HG02623 (cell line): Measurements from ENCODE around the gene PTN.
"Not testable (repeated sequence)": the region's sequence is repeated elsewhere in the genome, so short reads cannot be mapped to it uniquely, and the experiment has no call there.

Experiments
- ATAC-seq: cut with Tn5 transposase; IDR thresholded peaks from one replicate; pipeline ENCODE4 v1.9.1; 2021; ENCODE audit warnings: moderate library complexity; ENCODE audit not compliant: unreplicated experiment

Gene PTN

GRCh38 chr7:137268001-137268865, 75.3 kb downstream of the PTN start:
- ATAC-seq = not testable (repeated sequence)

DNA sequence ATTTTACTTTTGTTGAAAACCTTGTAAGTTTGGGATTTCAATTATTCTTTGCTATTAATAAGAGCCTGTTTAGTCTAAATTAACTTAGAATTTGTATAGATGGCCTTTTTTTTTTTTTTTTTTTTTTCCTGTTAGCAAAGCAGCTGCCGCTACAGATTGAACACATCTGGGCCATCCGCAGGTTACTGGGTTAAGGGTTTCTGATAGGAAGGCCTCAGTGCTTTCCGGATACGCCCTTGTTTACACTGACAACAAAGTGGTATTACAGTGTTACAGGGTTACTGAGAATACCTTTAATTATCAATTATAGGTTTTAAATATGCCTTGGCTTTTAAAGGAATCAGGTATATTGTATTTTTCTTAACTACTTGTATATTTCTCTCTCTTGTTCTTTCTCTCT, 76.8 kb downstream of the PTN start:
- no peak for ATAC-seq

DNA sequence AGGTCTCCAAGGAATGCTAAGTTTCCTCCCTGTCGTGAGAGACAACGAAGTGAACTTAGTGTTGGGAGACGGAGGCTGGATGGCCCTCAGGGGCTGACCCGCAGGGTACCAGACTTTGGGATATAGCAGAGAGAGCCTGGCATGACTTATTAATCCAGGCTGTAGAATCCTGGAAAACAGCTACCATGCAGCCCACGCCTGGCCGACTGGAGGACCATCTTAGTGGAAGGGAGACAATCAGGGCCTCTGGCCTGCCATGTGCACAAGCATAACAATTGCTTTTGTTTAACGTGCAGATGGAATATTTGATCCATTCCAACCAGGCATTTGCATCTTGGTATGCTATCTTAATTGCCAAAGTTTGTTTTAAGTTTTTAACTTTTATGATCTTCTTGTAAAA, 78.1 kb downstream of the PTN start:
- ATAC-seq = not testable (repeated sequence)

DNA sequence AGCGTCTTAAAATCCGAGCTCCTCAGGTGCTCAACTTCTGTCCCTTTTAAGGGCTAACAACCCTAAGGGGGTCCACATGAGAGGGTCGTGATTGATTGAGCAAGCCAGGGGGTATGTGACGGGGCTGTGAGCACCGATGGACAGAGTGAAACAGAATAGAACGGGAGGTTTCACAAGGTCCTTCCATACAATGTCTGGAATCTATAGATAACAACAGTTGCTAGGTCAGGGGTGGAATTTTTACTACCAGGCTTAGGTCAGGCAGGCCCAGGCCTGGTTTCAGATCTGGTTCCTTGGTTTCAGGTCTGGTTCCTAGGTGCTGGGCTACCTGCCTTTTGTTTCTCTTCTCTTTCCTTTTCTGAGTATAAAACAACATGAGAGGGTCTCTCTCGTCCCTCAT, 80.9 kb downstream of the PTN start:
- no peak for ATAC-seq

GRCh38 chr7:137258552-137258951, 85.0 kb downstream of the PTN start:
- ATAC-seq = no peak

DNA sequence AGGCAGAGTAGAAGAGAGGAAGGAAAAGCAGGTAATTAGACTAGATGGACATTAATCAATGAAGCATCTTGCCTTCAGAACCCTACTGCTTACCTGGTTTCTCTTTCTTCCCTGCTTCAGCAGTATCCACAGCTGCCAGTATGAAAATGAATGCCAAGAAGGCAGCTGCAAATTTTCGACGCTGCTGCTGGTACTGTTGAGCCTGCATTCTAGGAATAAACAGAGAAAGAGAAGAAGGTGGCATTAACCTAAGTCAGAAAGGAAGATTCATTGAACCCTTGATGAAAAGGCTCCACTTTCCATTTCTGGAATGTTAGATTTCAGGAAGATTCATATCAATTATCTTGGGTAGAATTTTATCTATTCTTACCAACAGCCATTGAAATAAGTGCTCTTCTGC, 88.8 kb downstream of the PTN start:
- ATAC-seq = no peak

DNA sequence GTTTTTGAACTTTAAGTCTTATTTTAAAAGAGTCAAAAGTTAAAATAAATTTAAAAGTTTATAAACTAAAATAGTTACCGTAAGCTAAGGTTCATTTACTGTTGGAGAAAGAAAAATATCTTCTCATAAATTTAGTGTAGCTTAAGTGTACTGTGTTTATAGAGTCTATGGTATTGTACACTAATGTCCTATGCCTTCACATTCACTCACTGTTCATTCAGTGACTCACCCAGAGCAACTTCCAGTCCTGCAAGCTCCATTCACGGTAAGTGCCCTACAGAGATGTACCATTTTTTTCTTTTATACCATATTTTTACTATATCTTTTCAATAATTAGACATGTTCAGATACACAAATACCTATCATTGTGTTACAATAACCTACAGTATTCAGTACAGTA, 97.6 kb downstream of the PTN start:
- ATAC-seq = no peak

- ATAC-seq = no peak
Measured at GRCh38 chr7:137245186-137245585, 98.3 kb downstream of the PTN start.

GRCh38 chr7:137243741-137244140, 99.8 kb downstream of the PTN start:
- no peak for ATAC-seq

- no peak for ATAC-seq
Measured at GRCh38 chr7:137242616-137243015, 100.9 kb downstream of the PTN start.

- ATAC-seq = no peak
Measured at GRCh38 chr7:137241655-137242360, 101.7 kb downstream of the PTN start.

DNA sequence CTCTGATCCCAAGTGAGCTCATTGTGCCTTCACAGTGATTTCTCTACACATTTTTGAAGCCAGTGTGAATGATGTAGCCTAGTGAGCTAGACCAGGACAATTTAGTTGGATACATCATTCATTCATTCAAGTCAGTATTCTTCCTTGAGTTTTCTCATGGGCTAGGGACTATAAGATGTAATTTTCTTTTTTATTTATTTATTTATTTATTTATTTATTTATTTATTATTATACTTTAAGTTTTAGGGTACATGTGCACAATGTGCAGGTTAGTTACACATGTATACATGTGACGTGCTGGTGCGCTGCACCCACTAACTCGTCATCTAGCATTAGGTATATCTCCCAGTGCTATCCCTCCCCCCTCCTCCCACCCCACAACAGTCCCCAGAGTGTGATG, 104.3 kb downstream of the PTN start:
- not testable (repeated sequence) for ATAC-seq

DNA sequence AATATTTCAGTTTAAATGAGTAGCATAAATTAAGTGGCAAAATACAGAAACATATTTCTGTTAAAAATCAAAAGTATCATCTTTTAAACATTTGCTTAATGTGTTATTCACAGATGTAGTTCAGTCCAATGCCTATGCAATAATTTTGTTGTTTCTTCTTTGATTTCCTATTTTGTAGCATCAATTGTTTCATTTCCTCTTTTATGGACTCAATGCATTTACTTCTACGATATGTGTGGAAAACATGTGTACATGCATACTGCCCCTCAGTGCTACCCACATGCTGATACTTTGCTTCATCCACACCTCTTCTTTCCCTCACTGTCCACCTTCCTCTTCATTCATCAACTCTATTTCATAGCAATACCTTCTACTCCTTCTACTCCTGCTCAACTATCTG, 108.1 kb downstream of the PTN start:
- ATAC-seq = no peak

DNA sequence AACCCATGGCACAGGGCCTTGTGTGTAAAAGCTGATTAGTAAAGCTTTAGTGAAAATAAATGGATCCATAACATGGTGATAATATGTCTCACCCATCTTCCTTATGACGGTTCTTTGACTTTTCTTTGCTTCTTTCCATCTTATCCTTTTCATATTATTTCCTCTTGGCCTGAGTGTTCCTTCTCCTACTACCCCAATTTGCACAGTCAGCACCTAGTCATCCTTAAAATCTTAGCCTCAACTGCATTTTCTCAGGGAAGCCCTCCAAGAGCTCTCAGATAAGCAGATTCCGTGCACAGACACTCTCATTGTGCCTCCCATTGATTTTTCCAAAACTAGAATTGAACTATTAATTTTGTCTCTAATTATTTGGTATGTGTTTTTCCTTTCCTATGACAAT, 112.4 kb downstream of the PTN start:
- ATAC-seq = no peak

- no peak for ATAC-seq
Measured at GRCh38 chr7:137221467-137221866, 122.1 kb downstream of the PTN start.

DNA sequence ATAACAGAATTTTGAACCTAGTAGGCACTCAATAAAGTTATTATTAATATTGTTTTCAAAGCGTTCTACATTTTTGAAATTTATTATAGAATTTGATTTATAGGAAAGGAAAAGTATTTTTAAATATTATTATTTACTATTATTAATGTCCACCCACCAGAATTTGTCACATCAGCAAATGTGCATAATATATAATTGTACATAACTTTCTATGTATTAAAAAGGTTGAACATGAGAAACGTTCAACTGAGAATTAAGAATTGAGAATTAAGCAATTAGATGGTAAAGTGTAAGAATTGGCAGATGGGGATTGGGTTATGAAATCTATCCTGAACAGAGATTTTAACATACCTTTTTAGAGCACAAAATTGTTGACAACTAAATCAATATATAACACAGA, 129.8 kb downstream of the PTN start:
- no peak for ATAC-seq

GRCh38 chr7:137209151-137209817, 134.2 kb downstream of the PTN start:
- ATAC-seq = no peak

DNA sequence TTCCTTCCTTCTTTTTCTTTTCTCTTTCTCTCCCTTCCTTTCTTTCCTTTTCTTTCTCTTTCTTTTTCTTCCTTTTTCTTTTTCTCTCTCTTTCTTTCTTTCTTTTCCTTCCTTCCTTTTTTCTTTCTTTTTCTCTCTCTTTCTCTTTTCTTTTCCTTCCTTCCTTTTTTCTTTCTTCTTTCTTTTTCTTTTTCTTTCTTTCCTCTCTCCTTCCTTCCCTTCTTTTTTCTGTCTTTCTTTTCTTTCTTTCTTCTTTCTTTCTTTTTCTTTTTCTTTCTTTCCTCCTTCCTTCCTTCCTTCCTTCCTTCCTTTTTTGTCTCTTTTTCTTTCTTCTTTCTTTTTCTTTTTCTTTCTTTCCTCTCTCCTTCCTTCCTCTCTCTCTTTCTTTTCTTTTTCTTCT, 136.8 kb downstream of the PTN start:
- ATAC-seq = no peak

GRCh38 chr7:137204246-137204645, 139.3 kb downstream of the PTN start:
- no peak for ATAC-seq

GRCh38 chr7:137203351-137203750, 140.2 kb downstream of the PTN start:
- no peak for ATAC-seq

- no peak for ATAC-seq
Measured at GRCh38 chr7:137196648-137197047, 146.9 kb downstream of the PTN start.

- no peak for ATAC-seq
Measured at GRCh38 chr7:137195996-137196395, 147.5 kb downstream of the PTN start.
